Stimulated activated CD4-positive, alpha-beta T cell treated with anti-CD3 and anti-CD28 coated beads, Interleukin-1b, Interleukin-23, amount 100 ng/mL, for 48 hours (primary cell): ENCODE measurements around the gene UBE2R2.
A peak's percentile ranks its signal among the peaks of the same experiment; 100 is the strongest.
"Not testable (repeated sequence)": the region's sequence is repeated elsewhere in the genome, so short reads cannot be mapped to it uniquely, and the experiment has no call there.

Experiments used
- DNase-seq: peaks from one replicate; pipeline ENCODE4 v3.0.0-alpha.2; 2020

The UBE2R2 gene, protein sequence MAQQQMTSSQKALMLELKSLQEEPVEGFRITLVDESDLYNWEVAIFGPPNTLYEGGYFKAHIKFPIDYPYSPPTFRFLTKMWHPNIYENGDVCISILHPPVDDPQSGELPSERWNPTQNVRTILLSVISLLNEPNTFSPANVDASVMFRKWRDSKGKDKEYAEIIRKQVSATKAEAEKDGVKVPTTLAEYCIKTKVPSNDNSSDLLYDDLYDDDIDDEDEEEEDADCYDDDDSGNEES

DNA sequence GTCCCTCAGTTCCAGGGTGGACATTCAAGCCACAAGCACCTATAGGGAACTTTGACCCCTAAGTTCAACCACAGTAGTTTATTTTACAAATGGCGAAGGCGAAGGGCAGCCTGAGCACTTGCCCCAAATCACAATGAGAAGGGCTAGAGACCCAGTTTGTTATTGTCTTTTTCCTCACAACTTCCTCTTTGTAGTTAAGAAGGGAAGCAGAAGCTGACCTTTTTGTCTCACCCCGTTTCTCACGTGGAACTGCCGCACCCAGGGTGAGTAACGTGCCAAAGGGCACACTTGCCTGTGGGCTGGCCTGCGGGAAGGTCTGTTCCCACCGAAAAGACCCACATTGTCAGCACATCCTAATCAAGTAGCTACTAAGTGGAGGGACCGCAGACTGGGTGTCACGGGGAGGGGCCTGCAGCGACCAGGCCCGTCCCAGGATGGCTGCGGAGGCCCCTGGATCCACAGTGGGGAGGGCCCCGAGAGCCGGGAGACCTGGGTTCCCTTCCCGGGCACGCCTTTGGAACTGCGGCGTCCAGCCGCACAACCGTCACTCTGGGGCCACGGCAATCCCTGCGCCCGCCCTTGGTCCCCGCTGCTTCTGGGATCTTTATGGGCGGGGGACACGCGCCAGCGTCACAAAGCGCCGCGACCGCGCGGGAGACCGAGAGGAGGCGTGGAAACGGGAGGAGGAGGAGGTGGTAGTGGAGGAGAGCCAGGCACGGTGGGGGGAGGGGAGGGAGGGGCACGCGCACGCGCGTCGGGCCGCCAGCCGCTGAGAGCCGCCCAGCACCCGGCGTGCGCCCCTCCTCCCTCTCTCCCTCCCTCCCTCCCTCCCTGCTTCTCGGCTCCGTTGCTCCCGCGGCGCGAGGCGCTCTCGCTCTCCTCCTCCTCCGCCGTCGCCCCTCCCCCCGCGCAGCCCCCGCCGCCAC, at the start of gene UBE2R2:
Gene UBE2R2 (plus strand): TSS at position 834 of the 926 bp plus-strand sequence. CDS start 598 bp downstream, outside the sequence.
- peak; percentile 91 for DNase-seq

GRCh38 chr9:33770156-33770880, 46.6 kb upstream of the UBE2R2 start:
- not testable (repeated sequence) for DNase-seq

- not testable (repeated sequence) for DNase-seq
Measured at GRCh38 chr9:33773135-33773534, 43.8 kb upstream of the UBE2R2 start.

DNA sequence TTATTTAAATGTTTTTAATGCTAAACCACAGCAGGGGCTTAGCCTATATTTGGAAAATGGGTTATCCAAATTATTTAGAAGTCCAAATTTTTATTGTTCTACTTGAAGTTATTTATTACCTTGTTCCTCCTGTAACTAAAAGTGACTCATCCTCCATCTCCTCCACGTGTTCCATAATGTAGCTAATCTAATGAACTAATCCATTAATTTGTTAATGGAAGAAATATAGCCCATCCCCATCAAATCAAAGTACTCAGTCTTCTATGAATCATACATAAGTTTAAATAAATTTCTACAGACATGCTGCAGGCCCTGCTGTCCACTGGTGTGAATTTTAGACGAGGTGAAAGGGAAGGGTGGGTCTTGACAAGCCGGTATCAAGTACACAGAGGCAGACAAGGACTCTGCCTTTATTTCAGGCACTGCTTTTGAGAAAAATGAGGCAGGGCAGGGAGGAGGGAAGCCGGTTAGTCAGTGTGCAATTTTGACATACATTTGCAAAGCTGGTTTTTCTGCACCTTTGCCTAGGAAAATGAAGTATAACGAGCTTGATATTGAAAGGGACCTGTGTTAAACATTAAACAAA, 42.8 kb upstream of the UBE2R2 start:
- not testable (repeated sequence) for DNase-seq

DNA sequence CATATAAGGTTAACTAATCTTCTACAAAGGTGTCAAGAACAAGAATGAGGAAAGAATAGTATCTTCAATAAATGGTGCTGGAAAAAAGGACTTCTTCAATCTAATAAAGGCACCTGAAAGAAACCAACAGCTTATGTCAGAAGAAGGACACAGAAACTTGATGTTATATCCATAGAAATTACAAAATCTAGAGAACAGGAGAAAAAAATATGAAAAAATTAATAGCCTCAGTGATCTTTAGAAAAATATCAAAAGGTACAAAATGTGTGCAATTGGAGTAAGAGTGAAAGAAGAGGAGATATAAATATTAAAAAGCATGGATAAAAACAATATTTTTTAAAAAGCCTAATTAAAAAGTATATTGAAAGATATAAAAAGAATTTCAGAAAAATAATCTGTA, 40.4 kb upstream of the UBE2R2 start:
- DNase-seq, result no peak

GRCh38 chr9:33778700-33779351, 38.1 kb upstream of the UBE2R2 start:
- peak; percentile 33 for DNase-seq

DNA sequence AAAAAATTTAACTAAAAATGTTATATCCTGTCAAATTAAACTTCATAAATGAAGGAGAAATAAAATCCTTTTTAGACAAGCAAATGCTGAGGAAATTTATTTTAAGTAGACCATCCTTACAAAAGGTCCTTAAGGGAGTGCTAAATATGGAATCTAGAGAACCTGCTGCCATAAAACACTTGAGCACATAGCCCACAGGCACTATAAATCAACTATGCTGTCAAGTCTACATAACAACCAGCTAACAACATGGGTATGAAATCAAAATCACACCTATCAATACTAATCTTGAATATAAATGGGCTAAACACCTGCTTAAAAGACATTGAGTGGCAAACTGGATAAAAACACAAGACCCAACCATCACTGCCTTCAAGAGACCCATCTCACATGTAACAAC, 36.7 kb upstream of the UBE2R2 start:
- no peak for DNase-seq

DNA sequence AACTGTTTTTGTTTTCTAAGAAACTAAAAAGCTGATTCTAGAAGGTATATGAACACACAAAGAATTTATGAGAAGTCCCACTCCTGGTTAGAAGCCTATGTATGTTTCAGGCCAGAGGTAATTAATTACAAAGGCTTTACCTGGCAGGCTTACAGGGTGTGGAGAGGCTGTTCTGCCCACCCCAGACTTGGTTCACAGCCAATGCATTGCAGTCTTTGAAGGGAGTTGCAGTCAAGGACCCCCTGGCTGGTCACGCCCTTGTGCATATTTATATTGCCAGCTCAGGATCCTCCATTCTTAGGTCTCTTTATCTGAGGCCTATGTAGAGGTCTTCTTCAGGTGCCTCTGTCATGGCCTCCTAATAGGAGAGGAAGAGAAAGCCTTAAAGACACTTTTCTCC, 35.2 kb upstream of the UBE2R2 start:
- no peak for DNase-seq

- DNase-seq, result no peak
Measured at GRCh38 chr9:33782395-33783152, 34.4 kb upstream of the UBE2R2 start.

DNA sequence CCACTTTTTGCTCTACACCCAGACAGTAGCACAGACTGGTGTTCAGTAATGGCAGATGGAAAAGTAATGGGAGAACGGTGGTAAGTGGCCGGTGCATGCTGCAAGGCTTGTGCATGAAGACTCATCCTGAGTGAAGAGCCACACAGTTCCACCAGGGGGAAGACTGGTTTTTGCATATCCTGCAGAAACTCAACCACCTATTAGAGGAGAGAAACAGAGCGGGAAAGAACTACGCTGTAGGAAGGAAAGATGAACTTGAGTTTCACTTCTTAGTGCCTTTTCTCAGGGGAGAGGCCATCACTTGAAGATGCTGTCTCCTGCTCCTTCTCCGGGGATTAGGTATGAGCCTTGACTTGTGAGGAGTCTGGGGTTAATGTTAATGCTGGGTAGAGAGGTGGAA, 31.0 kb upstream of the UBE2R2 start:
- DNase-seq, result no peak

DNA sequence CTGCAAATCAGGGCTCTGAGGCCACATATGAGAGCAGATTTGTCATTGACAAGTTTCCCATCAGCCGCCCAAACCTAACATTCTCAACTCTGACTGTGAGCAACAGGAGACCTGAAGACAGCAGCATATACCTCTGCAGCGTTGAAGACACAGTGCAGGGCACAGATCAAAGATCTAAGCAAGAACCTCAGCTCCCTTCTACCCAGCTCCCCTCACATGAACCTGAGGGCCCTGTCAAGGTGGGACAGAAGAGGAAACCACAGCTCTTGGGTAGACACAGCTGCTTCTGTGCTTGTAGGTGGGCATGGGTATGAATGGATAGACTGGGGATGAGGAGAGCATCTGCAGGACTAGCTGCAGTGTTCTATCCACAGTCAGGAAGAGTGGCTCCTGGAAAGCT, 30.3 kb upstream of the UBE2R2 start:
- no peak for DNase-seq

DNA sequence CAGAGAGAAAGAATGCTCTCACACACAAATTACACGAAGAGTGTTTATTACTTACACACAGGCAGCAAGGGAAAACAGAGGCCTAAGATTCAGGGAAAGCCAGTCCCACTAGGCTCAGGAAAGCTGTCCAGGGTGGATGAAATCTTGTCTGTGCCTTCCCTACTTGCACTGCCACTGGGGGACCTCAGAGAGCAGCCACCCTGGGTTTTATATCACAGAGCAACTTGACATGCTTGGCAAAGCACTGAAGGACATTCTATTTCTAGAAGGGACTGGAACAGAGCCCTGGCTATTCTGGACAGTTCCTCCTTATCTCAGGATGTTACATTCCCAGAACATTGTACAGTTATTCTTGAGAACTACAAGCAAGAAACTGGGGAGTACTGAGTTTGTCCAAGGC, 29.1 kb upstream of the UBE2R2 start:
- no peak for DNase-seq

- DNase-seq, result not testable (repeated sequence)
Measured at GRCh38 chr9:33789429-33789828, 27.5 kb upstream of the UBE2R2 start.

GRCh38 chr9:33791117-33791516, 25.8 kb upstream of the UBE2R2 start:
- DNase-seq, result no peak

DNA sequence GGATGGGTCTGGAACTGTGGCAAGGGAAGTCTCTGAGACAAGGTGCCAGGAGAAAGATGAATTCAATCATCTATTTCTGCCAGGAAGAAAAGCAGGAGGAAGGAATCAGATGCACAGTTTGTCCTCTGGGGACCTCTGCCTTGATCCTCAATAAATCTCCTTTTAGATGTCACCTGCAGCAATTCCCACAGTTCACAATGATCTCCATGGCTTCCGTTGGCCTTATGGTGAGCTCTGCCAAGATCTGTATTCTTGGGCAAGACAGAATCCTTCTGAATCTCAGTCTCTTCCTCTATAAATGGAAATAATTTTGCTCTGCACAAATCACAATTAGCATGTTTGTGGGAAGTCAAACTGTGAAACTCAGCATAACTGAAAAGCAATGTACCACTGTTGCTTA, 23.5 kb upstream of the UBE2R2 start:
- not testable (repeated sequence) for DNase-seq

DNA sequence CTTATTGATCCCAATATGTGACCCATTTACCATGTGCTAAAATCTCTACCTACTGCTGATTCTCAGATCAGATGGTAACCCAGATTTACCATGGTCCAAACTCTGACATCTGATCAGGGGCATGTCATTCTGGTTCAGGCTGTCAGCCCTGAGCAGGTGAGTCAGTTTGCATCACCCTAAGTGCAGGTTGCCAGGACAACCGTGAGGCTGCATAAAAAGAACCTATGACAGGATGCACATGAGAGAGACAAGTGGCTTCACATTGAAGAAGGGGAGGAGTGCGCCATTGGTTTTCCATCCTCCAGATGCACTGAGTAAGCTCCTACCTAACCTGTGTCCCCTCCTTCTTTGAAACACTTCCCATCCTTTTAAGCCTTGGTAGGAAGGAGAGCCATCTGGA, 22.4 kb upstream of the UBE2R2 start:
- DNase-seq, result peak; percentile 57

DNA sequence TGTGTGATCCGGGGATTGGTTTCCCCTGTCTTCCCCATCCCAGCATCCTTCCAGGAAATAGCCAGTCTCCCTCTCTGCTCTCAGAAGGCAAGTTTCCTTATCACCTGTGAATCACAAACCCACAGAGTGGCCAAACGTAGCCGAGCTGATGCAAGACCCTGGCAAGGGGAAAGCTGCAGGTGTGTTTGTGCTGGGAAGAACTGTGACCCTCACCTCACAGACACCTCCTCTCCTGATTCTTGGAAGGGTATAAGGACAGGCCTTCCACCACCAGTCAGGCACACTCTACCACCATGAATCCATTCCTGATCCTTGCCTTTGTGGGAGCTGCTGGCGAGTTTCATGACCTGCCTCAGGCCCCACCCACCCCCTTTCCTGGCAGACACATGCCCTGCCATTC, 21.7 kb upstream of the UBE2R2 start, which contains the start of gene PRSS3:
Gene PRSS3 (plus strand): TSS at position 281 of the 400 bp plus-strand sequence. CDS start 13 bp downstream, at position 294.
- no peak for DNase-seq

DNA sequence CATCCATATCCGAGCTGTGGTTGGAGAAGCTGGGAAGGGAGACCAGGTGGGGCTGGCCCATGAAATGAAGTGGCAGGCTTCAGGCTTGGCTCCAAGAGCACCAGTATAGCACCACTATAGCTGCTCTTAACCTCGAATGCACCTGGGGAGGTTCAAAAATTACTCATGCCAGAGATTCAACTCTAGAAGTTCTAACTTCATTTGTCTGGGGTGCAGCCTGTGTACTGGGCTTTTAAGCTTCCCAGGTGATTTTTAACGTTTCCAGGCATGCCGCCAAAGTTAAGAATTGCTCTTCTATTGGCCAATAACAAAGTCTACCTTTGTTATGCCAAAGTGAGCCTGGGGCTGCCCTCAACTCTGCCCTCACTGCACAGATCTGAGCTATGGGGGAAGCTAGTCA, 21.1 kb upstream of the UBE2R2 start:
- DNase-seq, result no peak

GRCh38 chr9:33796679-33797078, 20.3 kb upstream of the UBE2R2 start:
- not testable (repeated sequence) for DNase-seq

- no peak for DNase-seq
Measured at GRCh38 chr9:33797837-33798236, 19.1 kb upstream of the UBE2R2 start.

DNA sequence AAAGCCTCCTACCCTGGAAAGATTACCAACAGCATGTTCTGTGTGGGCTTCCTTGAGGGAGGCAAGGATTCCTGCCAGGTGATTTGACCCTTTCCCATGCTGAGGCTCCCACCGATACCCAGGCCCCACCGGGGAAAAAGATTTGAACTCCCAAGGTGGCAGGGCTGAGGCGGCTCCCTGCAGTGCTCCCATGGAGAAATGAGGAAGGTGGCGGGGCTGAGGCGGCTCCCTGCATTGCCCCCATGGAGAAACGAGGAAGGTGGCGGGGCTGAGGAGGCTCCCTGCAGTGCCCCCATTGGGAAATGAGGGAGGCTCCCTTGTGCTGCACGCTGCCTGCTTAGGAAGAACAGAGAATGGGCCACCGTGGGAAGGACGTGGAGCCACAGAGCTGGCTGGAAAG, 18.4 kb upstream of the UBE2R2 start:
- DNase-seq, result no peak
